Measurements from ENCODE around the gene VARS2.
"Not testable (repeated sequence)": the region's sequence is repeated elsewhere in the genome, so short reads cannot be mapped to it uniquely, and the experiment has no call there.

VARS2 gene

DNA sequence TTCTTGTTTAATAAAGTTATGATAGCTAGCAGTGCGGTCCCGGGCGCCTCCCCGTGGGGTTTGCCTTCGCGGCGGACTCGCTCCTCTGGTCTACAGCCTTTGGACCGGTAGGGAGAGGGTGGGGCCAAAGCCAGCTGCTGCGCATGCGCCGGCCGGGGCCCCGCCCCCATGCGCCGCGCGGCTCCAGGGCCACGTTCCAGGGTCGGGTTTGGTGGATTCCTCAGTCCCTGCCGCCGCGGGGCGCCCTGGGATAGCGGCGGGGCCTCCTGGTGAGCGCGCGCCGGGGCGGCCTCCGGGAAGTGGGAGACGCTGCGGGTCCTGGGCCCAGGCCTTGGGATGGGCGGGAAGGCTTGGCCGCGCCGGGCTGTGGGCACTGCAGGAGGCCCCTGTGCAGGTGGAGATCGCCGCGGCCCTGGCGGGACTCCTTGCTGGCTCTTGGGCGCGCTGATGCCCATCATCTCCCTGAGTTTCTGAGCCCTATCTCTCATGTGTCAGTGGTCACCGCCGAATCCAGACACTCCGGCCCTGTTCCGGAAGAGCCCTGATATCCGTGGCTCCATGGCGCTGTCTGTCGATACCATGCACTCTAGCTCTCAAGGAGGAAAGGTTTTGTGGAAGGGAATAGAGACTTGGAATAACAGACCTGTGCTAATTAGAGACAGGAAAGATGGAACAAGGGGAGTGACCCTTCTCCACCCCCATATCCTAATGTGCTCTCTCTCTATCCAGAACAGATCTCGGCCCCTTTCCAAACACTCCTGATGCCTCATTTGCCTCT, at the start of gene VARS2:
Gene VARS2 (plus strand): TSS at position 163 of the 778 bp plus-strand sequence. CDS start 599 bp downstream, at position 762.
- DNase-seq (ENCODE audit: low read depth in 3 of 3, low spot score in 1 of 3) = peak; percentile 65 to 83 (median 78)

DNA sequence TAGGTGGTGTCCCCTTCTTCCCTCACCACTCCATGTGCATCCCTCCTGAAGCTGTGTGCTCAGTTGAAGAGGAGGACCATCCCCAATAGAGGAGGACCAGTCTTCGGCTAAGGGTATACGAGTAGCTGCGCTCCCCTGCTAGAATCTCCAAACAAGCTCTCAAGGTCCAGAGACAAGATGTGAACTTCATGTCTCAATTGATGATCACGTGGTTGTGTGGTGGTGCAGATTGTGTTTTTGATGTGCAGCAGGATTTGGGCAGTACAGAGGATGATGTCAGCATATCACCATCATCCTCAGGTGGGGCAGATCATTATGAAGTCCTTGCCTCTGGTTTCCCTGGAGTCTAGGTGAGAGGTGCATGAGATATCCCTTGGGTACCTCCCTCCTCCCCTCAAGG, 49.7 kb upstream of the VARS2 start:
- DNase-seq (ENCODE audit: low read depth in 3 of 3, low spot score in 1 of 3) = no peak

DNA sequence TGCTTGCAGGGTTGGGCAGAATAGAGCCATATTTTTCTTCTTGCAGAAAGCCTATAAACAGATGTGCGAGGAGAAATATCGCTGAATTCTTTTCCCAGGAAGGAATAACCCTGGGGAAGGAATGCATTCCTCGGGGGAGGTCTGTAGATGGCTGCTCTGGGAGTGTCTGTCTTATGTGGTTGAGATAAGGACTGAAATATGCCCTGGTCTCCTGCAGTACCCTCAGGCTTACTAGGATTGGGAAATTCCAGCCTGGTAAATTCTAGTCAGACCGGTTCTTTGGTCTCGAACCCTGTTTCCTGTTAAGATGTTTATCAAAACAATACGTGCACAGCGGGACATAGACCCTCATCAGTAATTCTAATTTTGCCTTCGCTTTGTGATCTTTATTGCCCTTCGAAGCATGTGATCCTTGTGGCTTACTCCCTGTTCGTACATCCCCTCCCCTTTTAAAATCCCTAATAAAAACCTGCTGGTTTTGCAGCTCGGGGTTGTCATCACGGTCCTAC, 44.7 kb upstream of the VARS2 start:
- not testable (repeated sequence) for DNase-seq (ENCODE audit: low read depth in 3 of 3, low spot score in 1 of 3)

DNA sequence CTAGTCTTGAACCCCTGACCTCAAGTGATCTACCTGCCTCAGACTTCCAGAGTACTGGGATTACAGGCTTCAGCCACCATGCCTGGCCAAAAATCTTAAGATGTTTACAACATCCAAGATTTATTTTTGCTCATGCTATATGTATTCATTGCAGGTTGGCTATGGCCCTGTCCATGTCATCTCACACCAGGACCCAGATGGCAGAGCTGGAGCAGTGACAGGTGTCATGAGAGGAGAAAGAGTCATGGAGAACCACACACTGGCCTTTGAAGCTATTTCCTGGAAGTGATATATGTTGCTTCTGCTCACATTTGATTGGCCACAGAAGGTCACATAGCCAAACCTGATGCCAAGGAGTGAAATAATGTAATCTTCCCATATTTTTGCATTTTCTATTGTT, 43.5 kb upstream of the VARS2 start:
- no peak for DNase-seq (ENCODE audit: low read depth in 3 of 3, low spot score in 1 of 3)

DNA sequence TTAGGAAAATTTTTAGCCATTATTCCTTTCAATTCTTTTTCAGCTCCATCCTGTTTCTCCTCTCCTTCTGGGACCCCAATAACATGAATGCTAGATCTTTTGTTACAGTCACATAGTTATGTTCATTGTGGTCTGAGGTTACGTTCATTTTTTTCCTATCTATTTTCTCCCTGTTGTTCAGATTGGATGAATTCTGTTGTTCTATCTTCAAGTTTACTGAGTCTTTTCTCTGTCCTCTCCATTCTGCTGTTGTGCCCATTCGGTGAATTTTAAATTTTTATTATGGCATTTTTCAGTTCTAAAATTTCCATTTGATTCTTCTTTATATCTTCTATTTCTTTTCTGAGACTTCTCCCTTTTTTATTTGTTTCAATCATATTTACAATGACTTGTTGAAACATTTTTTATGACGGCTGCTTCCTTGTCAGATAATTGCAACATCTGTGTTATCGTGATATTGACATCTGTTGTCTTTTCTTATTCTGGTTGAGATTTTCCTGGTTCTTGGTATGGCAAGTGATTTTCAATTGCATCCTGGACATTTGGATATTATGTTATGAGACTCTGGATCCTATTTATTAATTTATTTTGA, 42.4 kb upstream of the VARS2 start:
- DNase-seq (ENCODE audit: low read depth in 3 of 3, low spot score in 1 of 3) = no peak

DNA sequence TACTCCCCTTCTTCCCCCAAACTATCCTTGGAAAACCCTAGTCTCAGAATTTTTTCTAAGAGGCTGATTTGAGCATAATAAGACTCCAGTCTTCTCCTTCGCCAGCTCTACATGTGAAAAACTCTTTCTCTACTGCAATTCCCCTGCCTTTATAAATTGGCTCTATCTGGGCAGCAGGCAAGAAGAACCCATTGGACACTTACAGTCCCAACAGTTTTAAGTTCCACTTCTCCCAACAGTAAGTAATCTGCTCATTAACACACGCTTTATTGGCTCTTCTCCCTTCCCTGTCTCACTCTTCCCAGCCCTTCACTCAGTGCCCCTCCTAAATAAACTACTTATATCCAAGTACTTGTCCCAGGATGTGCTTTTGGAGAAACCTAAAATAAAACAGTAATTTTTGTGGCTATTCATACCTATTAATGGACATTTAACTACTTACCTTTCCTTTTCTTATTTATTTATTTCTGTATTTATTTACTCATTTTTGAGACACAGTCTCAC, 40.8 kb upstream of the VARS2 start:
- no peak for DNase-seq (ENCODE audit: low read depth in 3 of 3, low spot score in 1 of 3)

DNA sequence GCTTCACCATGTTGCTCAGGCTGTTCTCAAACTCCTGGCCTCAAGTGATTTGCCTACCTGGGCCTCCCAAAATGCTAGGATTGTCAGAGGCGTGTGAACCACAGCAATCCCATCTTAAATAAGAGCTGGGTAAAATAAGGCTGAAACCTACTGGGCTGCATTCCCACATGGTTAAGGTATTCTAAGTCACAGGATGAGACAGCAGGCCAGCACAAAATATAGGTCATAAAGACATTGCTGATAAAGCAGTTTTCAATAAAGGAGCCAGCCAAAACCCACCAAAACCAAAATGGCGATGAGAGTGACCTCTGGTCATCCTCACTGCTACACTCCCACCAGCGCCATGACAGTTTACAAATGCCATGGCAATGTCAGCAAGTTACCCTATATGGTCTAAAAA, 40.2 kb upstream of the VARS2 start:
- DNase-seq (ENCODE audit: low read depth in 3 of 3, low spot score in 1 of 3) = not testable (repeated sequence)

DNA sequence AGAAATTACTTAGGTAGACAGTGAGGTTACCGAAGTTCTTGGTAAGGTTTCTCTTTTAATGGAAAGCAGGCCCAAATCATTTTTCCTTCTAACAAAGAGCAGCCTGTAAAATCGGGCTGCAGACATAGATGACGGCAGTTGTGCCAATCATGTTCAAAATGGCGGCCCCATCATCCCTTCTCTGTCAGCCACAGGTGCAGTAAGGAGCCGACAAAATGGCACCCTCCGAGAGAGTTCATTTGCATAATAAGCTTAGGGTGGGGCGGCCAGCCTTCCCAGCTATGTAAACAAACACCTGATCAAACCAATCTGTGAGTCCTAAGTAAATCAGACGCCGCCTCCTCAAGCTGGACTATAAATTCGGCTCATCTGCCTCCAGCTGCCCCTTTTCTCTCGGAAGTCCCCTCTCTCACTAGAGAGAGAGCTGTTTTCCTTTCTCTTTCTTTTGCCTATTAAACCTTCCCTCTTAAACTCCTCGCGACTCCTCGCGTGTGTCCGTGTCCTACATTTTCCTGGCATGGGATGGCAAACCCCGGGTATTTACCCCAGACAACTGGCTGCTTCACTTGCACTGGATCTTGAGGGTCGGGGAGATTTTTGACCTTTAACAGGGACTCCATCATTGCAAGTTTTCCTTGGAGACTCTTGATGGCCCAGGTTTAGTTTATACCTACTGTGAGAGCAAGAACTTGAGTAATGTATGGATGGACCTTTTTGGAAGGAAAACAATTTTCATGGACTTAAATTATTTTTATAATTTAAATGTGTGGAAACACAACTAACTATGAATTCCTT, 38.6 kb upstream of the VARS2 start:
- no peak for DNase-seq (ENCODE audit: low read depth in 3 of 3, low spot score in 1 of 3)

DNA sequence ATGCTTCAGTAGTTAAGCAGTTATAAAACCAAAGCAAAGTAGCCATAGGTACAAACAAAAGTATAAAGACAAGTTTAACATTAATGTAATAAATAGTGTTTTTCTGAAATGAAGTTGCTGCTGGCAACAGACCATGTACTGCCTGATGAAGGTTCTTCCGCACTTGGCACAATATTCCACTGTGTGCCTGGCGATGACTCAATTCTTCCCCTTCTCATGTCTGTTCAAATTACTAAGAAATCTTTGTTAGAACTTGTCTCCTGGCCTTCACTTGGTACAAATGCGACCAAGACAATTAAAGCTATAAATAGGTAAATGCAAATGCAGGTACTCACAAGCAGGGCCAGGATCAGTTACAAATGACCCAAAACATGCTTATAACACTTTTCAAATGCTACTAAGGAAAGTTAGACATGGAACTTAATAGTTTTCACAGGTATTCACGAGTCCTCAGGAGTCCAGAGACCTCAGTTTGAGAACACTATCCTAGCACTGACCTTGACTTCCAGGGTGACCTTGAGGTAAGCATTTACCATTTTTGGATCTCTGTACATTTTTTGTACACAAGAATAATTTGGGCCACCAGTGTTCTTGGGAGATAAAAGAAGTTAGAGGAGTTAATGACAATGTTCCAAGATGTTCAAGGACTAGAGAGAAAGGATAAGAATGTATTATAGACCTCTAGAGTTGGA, 37.9 kb upstream of the VARS2 start:
- DNase-seq (ENCODE audit: low read depth in 3 of 3, low spot score in 1 of 3) = no peak

DNA sequence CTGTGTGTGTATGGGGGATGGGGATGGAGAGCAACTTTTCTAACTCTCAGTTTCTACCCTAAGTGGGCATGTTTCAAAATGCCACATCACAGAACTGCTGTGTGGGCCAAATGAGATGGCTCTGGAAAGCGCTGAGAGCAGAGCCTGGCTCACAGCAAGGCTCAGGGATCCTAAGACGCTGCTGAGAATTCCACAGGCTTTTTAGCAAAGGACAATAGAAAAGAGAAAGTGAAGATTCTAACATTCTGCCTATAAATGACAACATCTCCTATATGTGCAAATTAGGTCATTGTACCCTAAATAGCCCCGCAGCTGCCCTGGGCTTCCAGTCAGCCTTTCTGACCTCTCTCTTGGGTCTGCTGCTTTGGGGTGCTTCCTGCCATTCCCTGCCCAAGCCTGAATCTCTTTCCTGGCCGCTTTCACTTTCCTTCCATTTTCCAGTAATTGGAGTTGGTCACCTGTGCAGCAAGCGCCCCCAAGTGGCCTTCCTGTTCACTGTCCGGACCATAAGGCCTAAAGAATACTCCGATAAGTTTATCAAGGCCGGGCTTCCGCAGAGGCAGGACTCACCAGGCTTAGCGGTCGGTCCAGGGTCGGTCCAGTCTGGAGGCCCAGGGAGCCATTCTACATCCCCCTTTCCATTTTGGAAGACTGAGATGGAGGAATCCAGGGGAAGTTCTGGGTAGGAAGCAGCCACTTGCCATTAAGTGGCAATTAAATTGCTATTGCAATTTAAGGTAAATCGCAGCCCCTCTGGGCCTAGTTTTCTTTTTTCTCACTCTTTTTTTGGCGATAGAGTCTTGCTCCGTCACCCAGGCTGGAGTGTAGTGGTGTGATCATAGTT, 36.4 kb upstream of the VARS2 start:
- DNase-seq (ENCODE audit: low read depth in 3 of 3, low spot score in 1 of 3) = peak; percentile 35 to 54 (median 46)

DNA sequence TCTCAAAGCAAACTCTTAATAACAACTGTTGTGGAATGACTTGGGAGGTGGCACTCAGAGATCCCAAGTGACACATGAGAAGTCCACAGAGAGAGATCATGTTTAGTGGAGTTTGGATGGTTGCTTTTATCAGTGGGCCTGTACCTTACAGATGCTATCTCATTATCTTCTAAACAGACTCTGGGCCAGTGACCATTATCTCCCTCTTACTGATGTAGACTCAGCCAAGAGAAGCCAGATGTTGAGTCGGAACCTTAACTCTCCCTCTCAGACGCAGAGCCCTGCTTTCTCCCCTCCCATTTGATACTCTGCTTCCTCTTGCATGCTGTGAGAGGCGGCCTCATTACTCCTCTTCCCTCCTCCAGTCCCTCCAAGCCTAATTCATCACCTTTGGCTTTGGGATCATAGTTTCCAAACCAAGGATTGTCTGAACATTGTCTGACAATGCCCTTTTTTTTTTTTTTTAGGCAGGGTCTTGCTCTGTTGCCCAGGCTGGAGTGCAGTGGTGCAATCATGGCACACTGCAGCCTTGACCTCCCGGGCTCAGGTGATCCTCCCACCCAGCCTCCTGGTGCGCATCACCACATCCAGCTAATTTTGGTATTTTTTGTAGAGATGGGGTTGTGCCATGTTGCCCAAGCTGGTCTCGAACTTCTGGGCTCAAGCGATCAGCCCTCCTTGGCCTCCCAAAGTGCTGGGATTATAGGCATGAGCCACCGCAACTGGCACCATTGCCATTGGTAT, 34.2 kb upstream of the VARS2 start:
- no peak for DNase-seq (ENCODE audit: low read depth in 3 of 3, low spot score in 1 of 3)

DNA sequence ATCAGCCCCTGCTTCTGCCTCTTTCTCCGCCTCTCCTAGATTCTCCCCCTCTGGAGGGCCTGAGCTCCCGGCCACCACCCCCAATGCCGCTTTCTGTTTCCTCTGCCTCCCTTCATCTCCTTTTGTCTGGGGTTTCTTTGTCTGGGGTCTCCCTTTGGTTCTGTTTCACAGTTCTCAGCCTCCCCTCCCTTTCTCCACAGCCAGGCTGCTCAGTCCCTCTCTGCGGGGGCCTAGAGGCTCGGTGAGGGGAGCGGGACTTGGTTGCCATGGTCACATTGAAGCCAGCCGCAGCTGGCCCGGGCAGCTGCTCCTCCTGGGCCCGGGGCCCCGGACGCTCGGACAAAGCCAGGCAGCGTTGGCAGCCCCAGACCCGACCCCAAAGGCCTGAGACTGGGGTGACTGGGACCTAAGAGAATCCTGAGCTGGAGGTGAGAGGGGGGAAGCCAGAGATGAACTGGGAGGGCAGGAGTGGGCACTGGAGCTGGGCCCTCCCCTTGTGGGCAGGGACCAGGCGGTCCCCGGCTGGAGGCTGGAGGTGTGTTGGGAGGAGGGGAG, 33.3 kb upstream of the VARS2 start:
- DNase-seq (ENCODE audit: low read depth in 3 of 3, low spot score in 1 of 3) = no peak

DNA sequence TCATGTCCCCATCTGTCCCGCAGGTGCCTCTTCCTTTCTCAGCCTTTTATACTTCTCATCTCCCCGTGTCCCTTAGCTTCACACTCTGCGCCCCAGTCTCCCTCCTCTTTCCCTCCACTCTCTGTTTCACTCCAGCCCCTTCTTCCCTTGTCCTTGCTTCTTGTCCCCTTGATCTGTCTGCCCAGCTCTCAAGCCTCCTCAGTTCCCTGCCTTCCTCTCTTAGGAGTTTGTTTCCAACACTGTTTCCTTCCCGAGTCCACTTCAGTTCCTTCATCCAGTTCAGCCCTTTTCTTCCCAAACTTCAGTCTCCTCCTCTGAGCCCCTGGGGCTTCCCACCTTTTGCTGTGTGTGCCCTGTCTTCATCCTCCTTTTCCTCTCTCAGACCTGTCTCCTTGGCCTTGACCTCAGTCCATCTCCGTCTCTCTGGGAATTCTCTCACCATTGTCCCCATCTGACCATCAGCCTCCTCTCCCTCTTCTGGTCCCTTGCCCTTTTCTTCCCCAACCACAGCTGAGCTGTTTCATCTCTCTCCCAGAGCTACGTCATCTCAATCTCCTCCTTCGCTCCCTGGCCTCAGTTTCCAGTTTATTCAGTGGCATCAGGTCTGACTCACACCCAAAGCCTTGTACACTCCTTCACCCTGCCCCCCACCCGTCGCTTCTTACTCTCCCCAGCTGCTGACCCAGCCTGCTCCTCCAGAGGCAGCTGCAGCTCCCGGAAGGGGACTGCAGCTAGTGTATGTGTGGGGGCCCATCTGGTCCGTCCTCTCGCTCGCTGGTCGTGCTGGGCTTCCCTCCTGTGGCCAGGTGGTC, 32.4 kb upstream of the VARS2 start:
- no peak for DNase-seq (ENCODE audit: low read depth in 3 of 3, low spot score in 1 of 3)

DNA sequence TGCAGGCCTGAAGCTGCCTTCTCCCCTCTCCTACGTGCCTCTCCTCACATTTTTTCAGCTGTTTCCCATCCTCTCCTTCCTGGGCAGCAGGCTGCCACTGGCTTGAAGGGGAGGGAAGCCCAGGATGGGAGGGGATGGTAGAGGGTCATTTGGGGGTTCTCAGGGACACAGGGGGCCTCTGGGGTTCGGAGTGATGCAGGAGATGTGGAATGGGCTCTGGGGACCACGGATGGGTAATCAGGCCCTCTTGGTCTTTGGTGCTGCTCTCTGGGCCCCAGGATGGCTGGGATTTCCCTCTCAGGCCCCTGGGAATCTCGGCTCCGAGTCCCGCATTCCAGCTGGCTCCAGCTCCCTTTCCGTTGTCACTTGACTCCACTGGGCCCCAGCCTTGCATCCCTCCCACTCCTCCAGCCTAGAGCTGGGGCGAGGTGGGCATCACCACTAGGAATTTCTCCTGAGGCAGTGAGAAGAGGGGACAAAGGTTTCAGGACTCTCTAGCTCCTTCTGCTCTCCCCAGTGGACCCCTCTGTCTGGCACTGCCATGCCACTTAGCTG, 31.8 kb upstream of the VARS2 start:
- DNase-seq (ENCODE audit: low read depth in 3 of 3, low spot score in 1 of 3) = no peak

DNA sequence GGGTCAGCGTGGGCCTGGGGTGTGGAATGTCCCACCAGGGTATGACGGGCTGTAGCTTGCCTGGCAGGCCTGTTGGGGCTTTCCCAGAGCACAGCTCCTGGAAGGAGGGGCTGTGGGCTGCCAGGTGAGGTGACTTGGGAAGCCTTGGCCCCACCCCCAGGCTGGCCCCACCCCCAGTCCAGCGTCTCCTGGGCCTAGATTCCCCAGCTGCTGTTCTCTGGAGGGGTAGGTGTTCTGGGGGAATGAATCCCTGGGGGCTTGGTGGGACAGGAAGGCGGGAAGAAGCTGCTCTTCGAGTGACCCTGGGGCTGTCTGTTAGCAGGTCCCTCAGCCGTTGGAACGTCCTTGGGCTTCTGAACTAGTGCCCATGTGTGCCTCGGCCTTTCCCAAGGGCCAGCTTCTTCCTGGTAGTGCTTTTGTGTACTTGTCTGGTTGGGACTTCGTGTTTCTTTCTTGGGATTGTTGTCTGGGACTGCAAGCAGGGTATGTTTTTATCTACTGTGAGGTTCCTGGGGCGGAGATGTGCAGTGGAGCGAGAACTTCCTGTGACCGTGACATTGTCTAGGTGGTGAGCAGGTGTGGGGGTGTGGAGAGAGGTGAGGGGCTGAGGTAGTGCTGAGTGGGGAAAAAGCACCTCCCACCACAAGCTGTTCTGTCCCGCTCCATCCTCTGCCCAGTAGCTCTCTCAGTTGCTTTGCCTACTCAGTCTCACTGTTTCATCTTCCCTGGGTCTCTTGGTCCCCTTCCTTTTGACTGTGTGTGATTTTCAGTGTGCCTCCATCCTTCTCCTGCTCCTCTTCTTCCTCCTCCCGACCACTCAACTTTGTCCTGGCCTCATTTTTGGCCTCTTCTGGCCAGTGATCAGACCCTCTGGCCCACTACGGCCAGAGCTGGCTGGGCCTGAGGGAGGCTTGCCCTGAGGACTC, 31.0 kb upstream of the VARS2 start:
- no peak for DNase-seq (ENCODE audit: low read depth in 3 of 3, low spot score in 1 of 3)

DNA sequence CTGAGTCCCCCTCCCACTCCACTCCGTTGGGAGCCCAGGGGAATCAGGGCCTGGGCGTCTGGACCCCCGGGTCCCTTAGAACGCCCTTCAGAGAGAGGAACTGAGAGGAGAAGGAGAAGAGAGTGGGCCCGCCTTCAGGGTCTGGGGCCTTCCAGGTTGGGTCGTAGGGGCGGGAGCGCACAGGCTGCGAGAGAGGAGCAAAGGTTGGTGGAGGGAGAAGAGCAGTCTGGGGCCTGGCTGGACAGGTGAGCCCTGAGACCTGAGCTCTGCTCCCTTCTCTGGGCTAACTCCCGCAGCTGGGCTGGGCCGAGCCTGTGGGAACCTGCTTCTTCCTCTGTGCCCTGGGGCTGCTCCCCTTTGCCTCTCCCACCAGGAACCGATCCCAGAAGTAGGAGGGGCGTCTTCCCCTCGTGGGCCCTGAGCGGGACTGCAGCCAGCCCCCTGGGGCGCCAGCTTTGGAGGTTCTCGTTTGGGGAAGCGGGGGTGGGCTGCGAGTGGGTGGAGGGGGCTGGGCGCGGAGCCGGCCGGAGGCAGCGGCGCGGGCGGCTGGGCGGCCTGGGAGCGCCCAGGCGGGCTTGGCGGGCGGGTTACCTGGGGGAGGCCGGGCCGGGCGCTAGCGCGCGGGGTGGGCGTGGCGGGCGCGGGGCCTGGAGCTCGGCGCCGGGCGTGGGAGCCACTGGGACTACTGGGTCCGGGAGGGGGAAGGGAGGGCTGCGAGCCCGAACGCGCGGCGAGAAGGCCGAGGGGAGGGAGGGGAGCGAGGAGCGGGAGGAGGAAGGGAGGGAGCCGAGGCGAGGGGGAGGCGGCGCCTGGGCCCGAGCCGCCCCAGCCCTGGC, 30.1 kb upstream of the VARS2 start, which contains the start of gene DDR1:
Gene DDR1 (plus strand): TSS at position 835 of the 836 bp plus-strand sequence. CDS start 4,211 bp downstream, outside the sequence.
- peak in 1 of 3 donors; percentile 33 for DNase-seq (ENCODE audit: low read depth in 3 of 3, low spot score in 1 of 3)

Measured in stimulated activated CD4-positive, alpha-beta T cell treated with anti-CD3 and anti-CD28 coated beads, TNF-alpha, amount 100 ng/mL, for 1 hour (primary cell).